K562 (cell line): ENCODE measurements around the gene METTL6. TPM values are rescaled to one million over a fixed set of nuclear protein-coding genes. Genes with fewer than 3 reads are reported as not detected.
"Not testable (repeated sequence)": the region's sequence is repeated elsewhere in the genome, so short reads cannot be mapped to it uniquely, and the experiment has no call there.

Source experiments
- ATAC-seq: fragments of 200-7000 bp; cut with Tn5 transposase; 3 replicates; pipeline ENCODE4 v1.9.1; 2020; ENCODE audit warnings: moderate library complexity
- BruUV-seq: library from RNA; stranded (reverse); fragments of 400-500 nt; replicated peaks from 2 replicates; lab custom pipeline; 2021; lab: Mats Ljungman, UMichigan
- CTCF ChIA-PET: fragments of 300-600 bp; formaldehyde crosslinking; extraction: SDS; loops from one replicate; lab custom pipeline; 2021; ENCODE audit warnings: low intra/inter-chr PET ratio; lab: Yijun Ruan, JAX
- POLR2A ChIA-PET: fragments of 300-600, 350-650 bp; sonication (Branson Sonifier 250); formaldehyde crosslinking; extraction: SDS; loops from one replicate; lab custom pipeline; 2021; ENCODE audit warnings: antibody characterized with exemption, inconsistent platforms; lab: Yijun Ruan, JAX
- DNase-seq, 4 experiments: peaks; one replicate each; pipeline versions ENCODE4 v3.0.0 to v3.0.0-alpha.2; 2011 to 2018; ENCODE audit warnings: low spot score in 3 of 4, mixed read lengths in 3 of 4; ENCODE audit errors: extremely low read depth in 1 of 4
- FAIRE-seq: peaks from 2 replicates; lab custom pipeline; 2011; peaks lifted over from hg19 to GRCh38; lab: Jason Lieb, UNC
- H2AFZ ChIP-seq: 2 replicates; pipeline ENCODE4 v1.6.0; 2011; ENCODE audit warnings: low read depth, low read length, control low read depth, inconsistent platforms
- H3K27ac ChIP-seq: fragments of 200-600 bp; 3 replicates; pipeline ENCODE4 v1.8.0; 2011; ENCODE audit warnings: low read depth, mild to moderate bottlenecking, control low read depth, inconsistent platforms, low read length, moderate library complexity, mixed read lengths; ENCODE audit errors: extremely low read depth
- H3K27me3 ChIP-seq, 2 experiments: fragments of 300-600 bp in 1 of 2; 2 replicates in 1 of 2; 3 replicates in 1 of 2; pipeline versions ENCODE4 v1.6.0 to v1.8.0; 2011; ENCODE audit warnings: inconsistent platforms in 2 of 2, low read length in 2 of 2, mild to moderate bottlenecking in 1 of 2, mixed read lengths in 1 of 2, moderate library complexity in 1 of 2; ENCODE audit not compliant: control insufficient read depth in 2 of 2, insufficient read depth in 2 of 2
- H3K36me3 ChIP-seq: fragments of 300-600 bp; 3 replicates; pipeline ENCODE4 v1.8.0; 2011; ENCODE audit warnings: mild to moderate bottlenecking, low read length, inconsistent platforms; ENCODE audit not compliant: control insufficient read depth, insufficient read depth
- H3K4me1 ChIP-seq, 2 experiments: fragments of 200-600 bp in 1 of 2; replicated peaks in 1 of 2; 2 replicates in 1 of 2; 3 replicates in 1 of 2; pipeline versions ENCODE4 v1.5.1 to v1.8.0; 2011; ENCODE audit warnings: inconsistent platforms in 2 of 2, low read length in 2 of 2, mild to moderate bottlenecking in 1 of 2, mixed read lengths in 1 of 2, moderate library complexity in 1 of 2; ENCODE audit not compliant: control insufficient read depth in 2 of 2, insufficient read depth in 2 of 2
- H3K4me2 ChIP-seq: 2 replicates; pipeline ENCODE4 v1.6.1; 2011; ENCODE audit warnings: low read length, control low read depth, inconsistent platforms, mixed read lengths; ENCODE audit not compliant: insufficient read depth
- H3K4me3 ChIP-seq: fragments of 200-600 bp; sonication (generic), shearing (Covaris generic); 2 replicates; pipeline ENCODE4 v1.5.1; 2016; ENCODE audit warnings: control low read depth, inconsistent platforms
- H3K79me2 ChIP-seq: fragments of 200-600 bp; 3 replicates; pipeline ENCODE4 v1.8.0; 2011; ENCODE audit warnings: low read length, inconsistent platforms; ENCODE audit not compliant: control insufficient read depth, insufficient read depth
- H3K9ac ChIP-seq, 2 experiments: 2 replicates each; pipeline versions ENCODE4 v1.6.0 to v1.6.1; 2011; ENCODE audit warnings: low read depth in 2 of 2, low read length in 2 of 2, control low read depth in 1 of 2, inconsistent platforms in 1 of 2, mild to moderate bottlenecking in 1 of 2, mixed read lengths in 1 of 2; ENCODE audit not compliant: insufficient read depth in 1 of 2
- H3K9me1 ChIP-seq: one replicate; pipeline ENCODE4 v1.6.0; 2011; ENCODE audit warnings: inconsistent platforms, mild to moderate bottlenecking, low read length, moderate library complexity; ENCODE audit not compliant: control insufficient read depth, insufficient read depth
- H3K9me3 ChIP-seq: replicated peaks from 2 replicates; pipeline ENCODE4 v1.5.1; 2011; ENCODE audit warnings: low read depth, low read length, inconsistent platforms; ENCODE audit not compliant: control insufficient read depth, insufficient read depth
- H4K20me1 ChIP-seq: replicated peaks from 2 replicates; pipeline ENCODE4 v1.6.1; 2011; ENCODE audit warnings: low read length, inconsistent platforms, mixed read lengths; ENCODE audit not compliant: control insufficient read depth, insufficient read depth
- SMAD2 ChIP-seq: fragments of 150-350 bp; IDR thresholded peaks from 2 replicates; pipeline ENCODE4 v1.6.1; 2014; ENCODE audit warnings: low read depth, mild to moderate bottlenecking, low read length
- SOX6 ChIP-seq: fragments of 450-650 bp; IDR thresholded peaks from 2 replicates; pipeline ENCODE4 v1.6.1; 2014; ENCODE audit warnings: mild to moderate bottlenecking
- ZKSCAN1 ChIP-seq: fragments of 150-350 bp; IDR thresholded peaks from 2 replicates; pipeline ENCODE4 v1.6.1; 2016; ENCODE audit warnings: low read depth, low read length
- WGBS: fragments of 100-300 bp; shearing (Covaris generic); methylation state at CpG from one replicate; pipeline ENCODE4 v1.1.6; 2016; ENCODE audit warnings: low coverage, mixed read lengths; ENCODE audit not compliant: insufficient coverage; ENCODE audit errors: missing lambda C conversion rate; 5-methylcytosine and 5-hydroxymethylcytosine counted together
- in situ Hi-C: fragments of 300-500 bp; cut with MboI; formaldehyde crosslinking; loops from 4 replicates; pipeline ENCODE4 v1.15.0; 2018; ENCODE audit warnings: inconsistent platforms, mixed read lengths
- intact Hi-C: fragments of 100-400 bp; cut with micrococcal nuclease; formaldehyde crosslinking; loops from 2 replicates; pipeline ENCODE4 v1.14.2; 2022
- polyA plus RNA-seq, 8 experiments: library from polyadenylated mRNA; depleted of rRNA in 4 of 8; stranded (reverse) in 5 of 8; unstranded in 3 of 8; fragments of >200 nt; fragmentation: Nextera tagmentation in 2 of 8; fragmentation: Illumina TruSeq in 1 of 8; extraction: Ambion mirVana in 2 of 8; extraction: Trizol in 1 of 8; gene quantifications; 2 replicates each; pipeline versions ENCODE4 v1.2.1 to v1.2.3, GENCODE V29; 2011 to 2014; ENCODE audit warnings: inconsistent platforms in 1 of 8, missing spikeins in 1 of 8
- total RNA-seq, 7 experiments: library from RNA; depleted of rRNA in 6 of 7; stranded (reverse); fragments of >200 nt in 6 of 7; fragmentation: Illumina TruSeq in 2 of 7; extraction: Trizol in 2 of 7; gene quantifications; 2 replicates each; pipeline versions ENCODE4 v1.2.1 to v1.2.3, GENCODE V29; 2011 to 2021; ENCODE audit warnings: low replicate concordance in 1 of 7
- TF ChIP-seq, protein P1 (sequence below): sonication (generic); formaldehyde crosslinking; IDR thresholded peaks from 2 replicates; pipeline ENCODE4 v1.8.0; 2023; ENCODE audit warnings: missing genetic modification reagents, mild to moderate bottlenecking, borderline replicate concordance

METTL6 gene
- total and polyA plus RNA-seq, 9 of the 15 experiments (the other 6 are each of a cell fraction or from before 2014, with no cell fraction given): 18.8 to 61.5 (median 33.9) TPM

DNA sequence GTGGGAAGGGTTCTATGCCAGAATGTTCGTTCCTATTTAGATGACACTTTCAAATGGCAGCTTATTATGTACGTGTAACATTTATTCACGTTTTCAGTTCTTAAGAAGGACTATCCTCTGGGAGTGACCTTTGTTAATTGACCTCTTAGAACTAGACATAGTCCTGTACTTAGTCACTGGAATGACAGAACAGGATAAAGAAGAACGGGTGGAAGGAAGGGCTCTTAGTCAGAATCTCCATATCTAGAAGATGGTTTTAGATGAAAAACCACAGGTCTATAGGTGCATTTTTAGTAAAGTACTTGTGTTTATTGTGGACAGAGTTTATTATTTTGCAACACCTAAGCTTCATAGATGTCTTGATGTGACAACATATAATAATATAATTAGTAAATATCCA lies 6.5 kb downstream of the METTL6 start (continued):
- TF ChIP-seq, protein P1, sequence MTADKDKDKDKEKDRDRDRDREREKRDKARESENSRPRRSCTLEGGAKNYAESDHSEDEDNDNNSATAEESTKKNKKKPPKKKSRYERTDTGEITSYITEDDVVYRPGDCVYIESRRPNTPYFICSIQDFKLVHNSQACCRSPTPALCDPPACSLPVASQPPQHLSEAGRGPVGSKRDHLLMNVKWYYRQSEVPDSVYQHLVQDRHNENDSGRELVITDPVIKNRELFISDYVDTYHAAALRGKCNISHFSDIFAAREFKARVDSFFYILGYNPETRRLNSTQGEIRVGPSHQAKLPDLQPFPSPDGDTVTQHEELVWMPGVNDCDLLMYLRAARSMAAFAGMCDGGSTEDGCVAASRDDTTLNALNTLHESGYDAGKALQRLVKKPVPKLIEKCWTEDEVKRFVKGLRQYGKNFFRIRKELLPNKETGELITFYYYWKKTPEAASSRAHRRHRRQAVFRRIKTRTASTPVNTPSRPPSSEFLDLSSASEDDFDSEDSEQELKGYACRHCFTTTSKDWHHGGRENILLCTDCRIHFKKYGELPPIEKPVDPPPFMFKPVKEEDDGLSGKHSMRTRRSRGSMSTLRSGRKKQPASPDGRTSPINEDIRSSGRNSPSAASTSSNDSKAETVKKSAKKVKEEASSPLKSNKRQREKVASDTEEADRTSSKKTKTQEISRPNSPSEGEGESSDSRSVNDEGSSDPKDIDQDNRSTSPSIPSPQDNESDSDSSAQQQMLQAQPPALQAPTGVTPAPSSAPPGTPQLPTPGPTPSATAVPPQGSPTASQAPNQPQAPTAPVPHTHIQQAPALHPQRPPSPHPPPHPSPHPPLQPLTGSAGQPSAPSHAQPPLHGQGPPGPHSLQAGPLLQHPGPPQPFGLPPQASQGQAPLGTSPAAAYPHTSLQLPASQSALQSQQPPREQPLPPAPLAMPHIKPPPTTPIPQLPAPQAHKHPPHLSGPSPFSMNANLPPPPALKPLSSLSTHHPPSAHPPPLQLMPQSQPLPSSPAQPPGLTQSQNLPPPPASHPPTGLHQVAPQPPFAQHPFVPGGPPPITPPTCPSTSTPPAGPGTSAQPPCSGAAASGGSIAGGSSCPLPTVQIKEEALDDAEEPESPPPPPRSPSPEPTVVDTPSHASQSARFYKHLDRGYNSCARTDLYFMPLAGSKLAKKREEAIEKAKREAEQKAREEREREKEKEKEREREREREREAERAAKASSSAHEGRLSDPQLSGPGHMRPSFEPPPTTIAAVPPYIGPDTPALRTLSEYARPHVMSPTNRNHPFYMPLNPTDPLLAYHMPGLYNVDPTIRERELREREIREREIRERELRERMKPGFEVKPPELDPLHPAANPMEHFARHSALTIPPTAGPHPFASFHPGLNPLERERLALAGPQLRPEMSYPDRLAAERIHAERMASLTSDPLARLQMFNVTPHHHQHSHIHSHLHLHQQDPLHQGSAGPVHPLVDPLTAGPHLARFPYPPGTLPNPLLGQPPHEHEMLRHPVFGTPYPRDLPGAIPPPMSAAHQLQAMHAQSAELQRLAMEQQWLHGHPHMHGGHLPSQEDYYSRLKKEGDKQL (CRISPR knock-in tag): no peak
- TF ChIP-seq SOX6 (no peak), SMAD2 (no peak), ZKSCAN1 (no peak)

DNA sequence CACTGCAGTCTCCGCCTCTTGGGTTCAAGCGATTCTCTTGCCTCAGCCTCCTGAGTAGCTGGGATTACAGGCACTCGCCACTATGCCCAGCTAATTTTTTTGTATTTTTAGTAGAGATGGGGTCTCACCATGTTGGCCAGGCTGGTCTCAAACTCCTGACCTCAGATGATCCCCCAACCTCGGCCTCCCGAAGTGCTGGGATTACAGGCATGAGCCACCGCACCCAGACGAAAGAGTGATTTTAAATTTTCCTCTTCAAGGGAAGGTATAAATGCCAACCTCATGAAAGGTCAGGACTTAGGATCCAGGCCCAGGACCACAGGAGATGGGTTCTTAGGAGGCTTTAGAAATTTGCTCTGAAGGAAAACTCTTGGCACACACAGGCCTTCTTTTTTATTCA lies 16.4 kb downstream of the METTL6 start:
- FAIRE-seq, CTCF ChIA-PET, H3K4me3 ChIP-seq, H3K9ac ChIP-seq, in situ Hi-C loops, H3K4me1 ChIP-seq, H3K9me3 ChIP-seq, H3K27me3 ChIP-seq, H3K27ac ChIP-seq, H3K4me2 ChIP-seq, H3K79me2 ChIP-seq, H3K9me1 ChIP-seq, BruUV-seq, DNase-seq, H2AFZ ChIP-seq, intact Hi-C loops, POLR2A ChIA-PET, ATAC-seq, H4K20me1 ChIP-seq: not testable (repeated sequence)
- H3K36me3 ChIP-seq: peaks cover 44% of the 10 kb centered on the region; the same call in 2 of the 3 replicates
- 88% methylated on average over 6 of the region's 7 CpGs for WGBS
